AG09309 (cell line): ENCODE data around the gene MAST4.

ENCODE experiments used
- DNase-seq: peaks from one replicate; pipeline ENCODE4 v3.0.0-alpha.2; 2010; ENCODE audit warnings: low read depth
- H3K4me3 ChIP-seq: 2 replicates; pipeline ENCODE4 v1.5.1; 2011; ENCODE audit warnings: mild to moderate bottlenecking, low read depth, low read length, moderate library complexity; ENCODE audit not compliant: control insufficient read depth
- CTCF ChIP-seq: IDR thresholded peaks from 2 replicates; pipeline ENCODE4 v1.5.1; 2011; ENCODE audit warnings: mild to moderate bottlenecking, low read depth, low read length, inconsistent platforms; ENCODE audit not compliant: insufficient read depth, control insufficient read depth; ENCODE audit errors: missing control alignments

The MAST4 gene

GRCh38 chr5:67085616-67086015 lies 489.4 kb downstream of the MAST4 start:
- no peak overlapping the region for H3K4me3 ChIP-seq
- no peak for TF ChIP-seq CTCF
- no peak for DNase-seq

- no peak overlapping the region for H3K4me3 ChIP-seq
- TF ChIP-seq CTCF = no peak
- peak; percentile 45 for DNase-seq
Measured at GRCh38 chr5:67089200-67089725, 493.1 kb downstream of the MAST4 start.

- no peak for TF ChIP-seq CTCF
- no peak overlapping the region for H3K4me3 ChIP-seq
- DNase-seq = no peak
Measured at GRCh38 chr5:67090040-67090439, 493.8 kb downstream of the MAST4 start.

GRCh38 chr5:67090593-67090992 lies 494.4 kb downstream of the MAST4 start:
- DNase-seq = no peak
- no peak overlapping the region for H3K4me3 ChIP-seq
- TF ChIP-seq CTCF = no peak

GRCh38 chr5:67092535-67092934 lies 496.3 kb downstream of the MAST4 start:
- TF ChIP-seq CTCF = no peak
- DNase-seq = no peak
- no peak overlapping the region for H3K4me3 ChIP-seq

- no peak for TF ChIP-seq CTCF
- no peak for DNase-seq
Measured at GRCh38 chr5:67093279-67093678, 497.1 kb downstream of the MAST4 start.

GRCh38 chr5:67094476-67095300 lies 498.5 kb downstream of the MAST4 start:
- peak; percentile 13 for DNase-seq
- no peak overlapping the region for H3K4me3 ChIP-seq

More at GRCh38 chr5:67093279-67093678, 497.1 kb downstream of the MAST4 start:
- no peak overlapping the region for H3K4me3 ChIP-seq

More at GRCh38 chr5:67094476-67095300, 498.5 kb downstream of the MAST4 start:
- TF ChIP-seq CTCF = no peak
